Measurements from ENCODE around the gene PDLIM4.

Gene PDLIM4

GRCh38 chr5:132310141-132310834 is 52.8 kb downstream of the PDLIM4 start:
- no peak for DNase-seq

- no peak for DNase-seq
These were observed 55.9 kb downstream of the PDLIM4 start for GRCh38 chr5:132313366-132313765.

GRCh38 chr5:132313961-132314432 is 56.5 kb downstream of the PDLIM4 start:
- no peak for DNase-seq

GRCh38 chr5:132315529-132316067 is 58.1 kb downstream of the PDLIM4 start:
- no peak for DNase-seq

- DNase-seq: no peak
These were observed 62.5 kb downstream of the PDLIM4 start for GRCh38 chr5:132319975-132320374.

GRCh38 chr5:132321109-132321721 is 63.7 kb downstream of the PDLIM4 start:
- DNase-seq: no peak

GRCh38 chr5:132322266-132322665 is 64.8 kb downstream of the PDLIM4 start:
- DNase-seq: no peak

All from retina (tissue), 1 donor.